ENCODE measurements around the gene WDR36.

Gene WDR36

DNA sequence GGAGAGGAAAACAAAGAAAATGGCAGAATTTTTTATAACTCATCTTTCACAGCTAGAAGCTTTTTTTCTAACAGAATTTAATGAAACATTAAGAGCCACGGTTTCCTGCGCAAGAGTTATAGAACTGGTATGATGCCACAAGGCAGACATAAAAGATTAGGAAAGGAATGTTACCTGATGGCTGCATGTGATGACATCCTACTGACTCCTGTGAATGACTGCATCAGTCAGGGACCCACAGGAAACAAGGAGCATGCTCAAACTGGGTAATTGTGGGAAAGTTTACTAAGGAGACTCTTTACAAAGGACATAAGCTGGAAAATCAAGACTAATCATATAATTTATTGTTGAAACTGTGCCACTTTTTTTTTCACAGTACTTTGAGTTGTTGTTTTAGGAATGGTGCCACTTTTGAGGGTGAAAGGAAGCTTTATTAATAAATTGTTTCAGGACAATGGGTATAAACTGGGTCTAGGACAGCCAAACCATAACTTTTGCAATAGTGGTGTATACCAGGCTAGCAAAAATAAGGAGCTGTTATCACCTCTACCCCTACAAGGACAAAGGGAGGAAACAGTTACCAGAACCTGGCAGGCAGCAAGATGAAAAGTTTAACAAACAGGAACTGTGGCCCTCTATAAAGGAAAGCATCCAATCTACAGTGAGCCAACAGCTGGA lies 25.7 kb upstream of the WDR36 start:
- in situ Hi-C loops (cut with HindIII; ENCODE audit: low sequenced_read_pairs): no loop called here
- H3K4me3 ChIP-seq (ENCODE audit: low read depth, low read length): no peak overlapping the region
- TF ChIP-seq, protein P1, sequence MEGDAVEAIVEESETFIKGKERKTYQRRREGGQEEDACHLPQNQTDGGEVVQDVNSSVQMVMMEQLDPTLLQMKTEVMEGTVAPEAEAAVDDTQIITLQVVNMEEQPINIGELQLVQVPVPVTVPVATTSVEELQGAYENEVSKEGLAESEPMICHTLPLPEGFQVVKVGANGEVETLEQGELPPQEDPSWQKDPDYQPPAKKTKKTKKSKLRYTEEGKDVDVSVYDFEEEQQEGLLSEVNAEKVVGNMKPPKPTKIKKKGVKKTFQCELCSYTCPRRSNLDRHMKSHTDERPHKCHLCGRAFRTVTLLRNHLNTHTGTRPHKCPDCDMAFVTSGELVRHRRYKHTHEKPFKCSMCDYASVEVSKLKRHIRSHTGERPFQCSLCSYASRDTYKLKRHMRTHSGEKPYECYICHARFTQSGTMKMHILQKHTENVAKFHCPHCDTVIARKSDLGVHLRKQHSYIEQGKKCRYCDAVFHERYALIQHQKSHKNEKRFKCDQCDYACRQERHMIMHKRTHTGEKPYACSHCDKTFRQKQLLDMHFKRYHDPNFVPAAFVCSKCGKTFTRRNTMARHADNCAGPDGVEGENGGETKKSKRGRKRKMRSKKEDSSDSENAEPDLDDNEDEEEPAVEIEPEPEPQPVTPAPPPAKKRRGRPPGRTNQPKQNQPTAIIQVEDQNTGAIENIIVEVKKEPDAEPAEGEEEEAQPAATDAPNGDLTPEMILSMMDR (IDR thresholded peaks at IDR 0.05; ENCODE audit: low read depth, low read length): no peak
- DNase-seq (ENCODE audit: low read depth, low spot score): no peak

DNA sequence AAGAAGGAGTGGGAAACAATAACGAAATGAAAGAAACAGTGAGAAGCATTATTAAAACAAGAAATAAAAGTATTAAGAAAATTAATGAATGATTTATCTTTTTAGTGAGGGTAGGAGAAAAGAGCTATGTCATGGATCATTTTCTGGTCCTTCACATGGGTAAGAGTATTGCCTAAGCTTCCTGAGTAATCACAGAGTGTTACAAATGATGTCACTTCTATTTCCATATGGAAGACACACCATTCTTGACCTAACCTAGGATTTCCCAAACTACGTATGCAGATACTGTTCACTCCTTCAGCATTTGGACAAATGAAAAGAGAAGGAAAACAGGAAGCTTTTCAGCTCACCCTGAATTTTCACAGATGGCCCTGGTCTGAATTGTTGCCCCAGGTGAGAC lies 23.9 kb upstream of the WDR36 start:
- TF ChIP-seq, protein P1 (IDR thresholded peaks at IDR 0.05; ENCODE audit: low read depth, low read length): no peak
- in situ Hi-C loops (cut with HindIII; ENCODE audit: low sequenced_read_pairs): no loop called here
- no peak for DNase-seq (ENCODE audit: low read depth, low spot score)
- no peak overlapping the region for H3K4me3 ChIP-seq (ENCODE audit: low read depth, low read length)

DNA sequence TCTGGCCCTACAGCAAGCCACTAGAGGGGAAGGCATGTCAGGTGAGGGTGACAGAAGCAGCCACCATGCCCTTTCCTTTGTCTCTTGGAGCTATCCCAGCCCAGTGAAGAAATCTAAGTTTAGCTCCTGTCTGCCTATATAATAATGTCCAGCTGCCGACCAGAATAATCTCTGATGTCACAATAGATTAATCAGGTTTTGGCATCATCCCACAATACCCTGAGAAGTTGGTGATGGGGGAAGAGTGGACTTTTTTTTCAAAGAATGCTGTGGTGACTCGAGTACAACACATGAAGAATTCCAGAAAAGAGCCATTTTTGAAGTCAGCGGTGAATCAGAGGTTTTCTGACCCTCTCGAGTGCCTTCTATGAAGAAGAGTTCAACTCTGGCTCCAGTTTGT lies 22.3 kb upstream of the WDR36 start:
- peak; percentile 51 for DNase-seq (ENCODE audit: low read depth, low spot score)
- H3K4me3 ChIP-seq (ENCODE audit: low read depth, low read length): peak overlapping the region; percentile 30
- TF ChIP-seq, protein P1 (IDR thresholded peaks at IDR 0.05; ENCODE audit: low read depth, low read length): no peak
- in situ Hi-C loops (cut with HindIII; ENCODE audit: low sequenced_read_pairs): no loop called here

DNA sequence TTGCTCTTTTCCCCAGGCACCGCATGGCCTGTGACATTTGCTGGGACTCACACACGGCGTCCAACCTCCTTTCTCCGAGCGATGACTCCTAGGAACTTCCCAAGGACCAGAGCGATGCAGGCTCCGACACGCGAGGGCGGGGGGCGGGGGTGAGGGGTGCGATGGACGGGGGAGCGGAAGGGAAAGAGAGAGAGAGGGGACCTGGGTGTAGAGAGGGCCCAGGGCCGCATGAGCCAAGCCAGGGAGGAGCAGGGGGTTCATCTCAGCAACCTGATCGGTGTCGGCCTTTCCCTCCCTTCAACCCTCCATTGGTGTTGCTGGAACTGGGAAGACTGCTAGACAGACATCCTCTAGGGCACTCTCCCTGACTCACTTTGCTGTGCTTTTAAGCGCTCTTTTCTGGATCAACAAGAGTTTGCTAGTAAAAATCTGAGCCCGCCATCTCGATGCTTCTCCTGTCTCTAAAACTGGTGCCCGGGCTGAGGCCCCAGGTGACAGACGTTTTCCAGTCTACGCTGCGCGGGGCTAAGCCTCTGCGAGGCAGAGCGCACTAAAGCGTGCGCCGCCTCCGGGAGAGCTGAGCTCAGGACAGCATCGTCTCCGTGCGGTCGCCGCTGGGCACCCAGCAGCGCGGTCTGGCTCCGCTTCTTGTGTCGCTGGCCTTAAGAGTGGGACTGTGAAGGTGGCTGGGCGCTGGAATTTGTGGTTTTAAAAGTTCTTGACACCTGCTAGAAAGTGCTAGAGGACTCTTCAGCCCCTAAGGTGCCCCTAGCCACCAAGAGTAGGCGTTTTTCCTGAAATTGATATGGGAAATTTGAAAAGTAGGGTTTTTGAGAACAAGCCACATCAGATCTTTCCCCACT lies 21.6 kb upstream of the WDR36 start:
- DNase-seq (ENCODE audit: low read depth, low spot score): peak; percentile 32
- peak overlapping the region; percentile 30 for H3K4me3 ChIP-seq (ENCODE audit: low read depth, low read length)
- in situ Hi-C loops (cut with HindIII; ENCODE audit: low sequenced_read_pairs): no loop called here
- TF ChIP-seq, protein P1 (IDR thresholded peaks at IDR 0.05; ENCODE audit: low read depth, low read length): peak; percentile 17

DNA sequence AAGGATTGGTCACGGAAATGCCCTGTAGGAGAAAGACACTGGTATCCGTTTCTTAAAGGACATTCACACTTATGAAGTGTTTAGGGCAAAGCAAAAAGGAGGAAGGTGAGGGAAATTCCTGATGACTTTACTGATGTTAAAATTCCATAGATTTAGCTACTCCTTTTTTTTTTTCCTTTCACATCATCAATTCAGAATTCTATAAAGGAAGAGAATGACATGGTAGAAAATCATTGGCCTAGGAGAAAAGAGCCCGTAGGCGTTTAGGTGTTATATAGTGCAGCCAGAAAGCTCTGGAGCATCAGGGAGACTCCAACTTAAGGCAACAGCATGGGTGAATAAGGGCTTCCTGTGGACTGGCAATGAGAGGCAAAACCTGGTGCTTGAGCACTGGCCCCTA lies 20.7 kb upstream of the WDR36 start, which contains the start of gene TSLP:
TSS of gene TSLP (plus strand) at position 301 of the 400 bp plus-strand sequence. CDS start 178 bp downstream, outside the sequence.
- in situ Hi-C loops (cut with HindIII; ENCODE audit: low sequenced_read_pairs): no loop called here
- peak within 1 kb of the TSS; percentile 30 for H3K4me3 ChIP-seq (ENCODE audit: low read depth, low read length)
- DNase-seq (ENCODE audit: low read depth, low spot score): no peak
- TF ChIP-seq, protein P1 (IDR thresholded peaks at IDR 0.05; ENCODE audit: low read depth, low read length): no peak

DNA sequence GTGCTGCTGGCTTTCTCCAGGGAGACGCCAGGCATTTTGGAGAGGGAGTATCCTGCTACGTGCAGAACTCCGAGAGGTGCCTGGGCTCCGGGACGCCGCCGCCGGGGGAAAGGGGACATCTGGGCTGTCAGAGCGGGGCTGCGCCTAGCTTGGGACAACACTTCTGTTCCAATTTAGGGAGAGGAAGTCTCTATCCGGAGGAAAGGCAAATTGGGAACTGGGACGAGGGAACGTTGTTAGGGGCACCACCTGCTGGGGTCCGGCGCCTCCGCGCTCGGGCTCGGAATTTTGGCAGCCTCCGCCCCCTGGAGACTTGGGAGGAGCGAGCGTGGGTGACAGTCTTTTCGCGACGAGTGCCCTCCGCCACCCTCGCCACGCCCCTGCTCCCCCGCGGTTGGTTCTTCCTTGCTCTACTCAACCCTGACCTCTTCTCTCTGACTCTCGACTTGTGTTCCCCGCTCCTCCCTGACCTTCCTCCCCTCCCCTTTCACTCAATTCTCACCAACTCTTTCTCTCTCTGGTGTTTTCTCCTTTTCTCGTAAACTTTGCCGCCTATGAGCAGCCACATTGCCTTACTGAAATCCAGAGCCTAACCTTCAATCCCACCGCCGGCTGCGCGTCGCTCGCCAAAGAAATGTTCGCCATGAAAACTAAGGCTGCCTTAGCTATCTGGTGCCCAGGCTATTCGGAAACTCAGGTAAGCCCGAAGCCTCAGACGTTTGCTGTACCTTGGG lies 19.0 kb upstream of the WDR36 start:
- no peak for DNase-seq (ENCODE audit: low read depth, low spot score)
- peak overlapping the region; percentile 55 for H3K4me3 ChIP-seq (ENCODE audit: low read depth, low read length)
- TF ChIP-seq, protein P1 (IDR thresholded peaks at IDR 0.05; ENCODE audit: low read depth, low read length): no peak
- in situ Hi-C loops (cut with HindIII; ENCODE audit: low sequenced_read_pairs): no loop called here
